PC-9 (cell line): ENCODE data around the gene ARHGEF12. TPM values are rescaled to one million over a fixed set of nuclear protein-coding genes. Genes with fewer than 3 reads are reported as not detected.
A peak's percentile ranks its signal among the peaks of the same experiment; 100 is the strongest.

Experiments used
- BruUV-seq: library from RNA; stranded (reverse); fragments of 400-500 nt; replicated peaks from 2 replicates; lab custom pipeline; 2021; lab: Mats Ljungman, UMichigan
- CTCF ChIA-PET: fragments of 300-600 bp; sonication (Branson Sonifier 250); formaldehyde crosslinking; loops from one replicate; lab custom pipeline; 2022; ENCODE audit warnings: antibody characterized with exemption; lab: Charles Lee
- POLR2A ChIA-PET: fragments of 300-600 bp; sonication (Branson Sonifier 250); formaldehyde crosslinking; loops from one replicate; lab custom pipeline; 2022; ENCODE audit warnings: antibody characterized with exemption; ENCODE audit not compliant: unreplicated experiment; lab: Charles Lee
- DNase-seq, 2 experiments: peaks; one replicate each; pipeline versions ENCODE4 v3.0.0 to v3.0.0-alpha.2; 2015 to 2022; ENCODE audit warnings: mixed read lengths in 1 of 2
- H2AFZ ChIP-seq: fragments of 200-600 bp; sonication (generic); 2 replicates; pipeline ENCODE4 v1.8.1; 2017; ENCODE audit warnings: antibody characterized with exemption
- H3F3A ChIP-seq: fragments of 200-600 bp; sonication (generic); 2 replicates; pipeline ENCODE4 v1.8.1; 2017; ENCODE audit warnings: antibody characterized with exemption, mild to moderate bottlenecking, low read depth; ENCODE audit not compliant: insufficient read depth
- H3K27ac ChIP-seq: fragments of 200-600 bp; sonication (generic); 2 replicates; pipeline ENCODE4 v1.6.1; 2016; ENCODE audit warnings: mixed run types
- H3K27me3 ChIP-seq: fragments of 200-600 bp; sonication (generic); 2 replicates; pipeline ENCODE4 v1.6.1; 2016; ENCODE audit warnings: low read depth, mixed run types; ENCODE audit not compliant: insufficient read depth
- H3K36me3 ChIP-seq: fragments of 200-600 bp; sonication (generic); 2 replicates; pipeline ENCODE4 v1.6.1; 2016; ENCODE audit warnings: low read depth, mixed run types
- H3K4me1 ChIP-seq: fragments of 200-600 bp; sonication (generic); replicated peaks from 2 replicates; pipeline ENCODE4 v1.6.1; 2016; ENCODE audit warnings: mixed run types; ENCODE audit not compliant: insufficient read depth
- H3K4me2 ChIP-seq: fragments of 200-600 bp; sonication (generic); 2 replicates; pipeline ENCODE4 v1.6.1; 2017; ENCODE audit warnings: mixed run types
- H3K4me3 ChIP-seq: fragments of 200-600 bp; sonication (generic); 2 replicates; pipeline ENCODE4 v1.6.1; 2016; ENCODE audit warnings: mixed run types
- H3K79me2 ChIP-seq: fragments of 200-600 bp; sonication (generic); 2 replicates; pipeline ENCODE4 v1.6.1; 2017; ENCODE audit warnings: low read depth, mixed run types
- H3K9me2 ChIP-seq: fragments of 200-600 bp; sonication (generic); 2 replicates; pipeline ENCODE4 v1.8.1; 2017; ENCODE audit warnings: mild to moderate bottlenecking; ENCODE audit not compliant: insufficient read depth
- H3K9me3 ChIP-seq: fragments of 200-600 bp; sonication (generic); 2 replicates; pipeline ENCODE4 v1.8.1; 2016; ENCODE audit warnings: low read depth; ENCODE audit not compliant: insufficient read depth
- H4K20me1 ChIP-seq: fragments of 200-600 bp; sonication (generic); 2 replicates; pipeline ENCODE4 v1.8.1; 2017; ENCODE audit not compliant: insufficient read depth
- CTCF ChIP-seq: fragments of 200-600 bp; sonication (generic); conservative IDR thresholded peaks from 2 replicates; pipeline ENCODE4 v1.6.1; 2017; ENCODE audit warnings: mixed run types, antibody characterized with exemption, mild to moderate bottlenecking, moderate library complexity
- EZH2 ChIP-seq: fragments of 200-600 bp; sonication (generic); IDR thresholded peaks from 2 replicates; pipeline ENCODE4 v1.8.0; 2017; ENCODE audit warnings: antibody characterized with exemption, low read depth
- intact Hi-C: fragments of 100-400 bp; cut with micrococcal nuclease; formaldehyde crosslinking; loops from one replicate; pipeline ENCODE4 v1.10.0; 2022; ENCODE audit not compliant: unreplicated experiment
- total RNA-seq: library from RNA; stranded (reverse); gene quantifications from 2 replicates; pipeline ENCODE4 v1.2.3, GENCODE V29; 2021

The ARHGEF12 gene
- total RNA-seq, 1 experiment from 2014 or later = 76.5 TPM

GRCh38 chr11:120344302-120345004 is 8.2 kb downstream of the ARHGEF12 start:
- Histone ChIP-seq H3K27me3 (no peaks in the 10 kb centered on the region), H3K79me2 (peaks cover 100% of the 10 kb centered on the region), H3K4me3 (no peak overlapping the region), H3K4me1 (peaks cover 61% of the 10 kb centered on the region), H3K27ac (peak overlapping the region; percentile 41; the same call in 1 of the 2 replicates), H3K9me3 (0 out of 2 replicates have a peak, but pooled peaks cover 7% of the 10 kb centered on the region), H2AFZ (no peak overlapping the region), H3K4me2 (peak overlapping the region; percentile 47), H3K9me2 (no peaks in the 10 kb centered on the region), H3F3A (peaks cover 30% of the 10 kb centered on the region), H3K36me3 (no peaks in the 10 kb centered on the region), H4K20me1 (peaks cover 23% of the 10 kb centered on the region)
- intact Hi-C loops = no loop called here
- peak; percentile 34 to 91 for DNase-seq
- ChIA-PET CTCF (no interaction called here), POLR2A (no interaction called here)
- TF ChIP-seq CTCF (no peak), EZH2 (no peak)
- BruUV-seq = no TSS peak

DNA sequence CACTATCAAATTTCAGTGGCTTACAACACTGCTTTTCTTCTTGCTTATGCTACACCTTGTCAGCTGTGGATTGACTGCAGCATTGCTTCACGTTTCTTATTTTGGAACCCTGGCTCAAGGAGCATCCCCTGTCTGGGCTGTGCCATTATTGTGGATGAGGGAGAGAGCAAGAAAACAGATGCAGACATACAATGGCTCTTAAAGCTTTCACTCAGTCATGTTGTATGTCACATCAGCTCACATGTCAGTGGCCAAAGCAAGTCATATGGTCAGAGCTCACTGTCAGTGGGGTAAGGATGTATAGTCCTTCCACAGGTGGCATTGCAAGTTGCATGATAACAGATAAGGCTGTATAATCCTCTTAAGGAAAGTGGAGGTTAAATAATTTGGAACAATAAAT is 10.0 kb downstream of the ARHGEF12 start:
- H3K4me2 ChIP-seq = no peak overlapping the region
- no peaks in the 10 kb centered on the region for H3K27me3 ChIP-seq
- peaks cover 20% of the 10 kb centered on the region for H3F3A ChIP-seq
- no TSS peak for BruUV-seq
- H3K36me3 ChIP-seq = peaks cover 4% of the 10 kb centered on the region; the same call in 1 of the 2 replicates
- no peak for DNase-seq
- CTCF ChIA-PET = no interaction called here
- 0 out of 2 replicates have a peak, but pooled peaks cover 7% of the 10 kb centered on the region for H3K9me3 ChIP-seq
- H3K79me2 ChIP-seq = peaks cover 99% of the 10 kb centered on the region
- POLR2A ChIA-PET = no interaction called here
- TF ChIP-seq EZH2 (no peak), CTCF (no peak)
- H3K4me3 ChIP-seq = no peak overlapping the region
- no peak overlapping the region for H2AFZ ChIP-seq
- no peaks in the 10 kb centered on the region for H3K9me2 ChIP-seq
- intact Hi-C loops = no loop called here
- H3K4me1 ChIP-seq = peaks cover 44% of the 10 kb centered on the region
- no peak overlapping the region for H3K27ac ChIP-seq
- peaks cover 29% of the 10 kb centered on the region for H4K20me1 ChIP-seq

- Histone ChIP-seq H3K9me3 (no peaks in the 10 kb centered on the region), H3K27ac (no peak overlapping the region), H3K27me3 (no peaks in the 10 kb centered on the region), H2AFZ (no peak overlapping the region), H3K36me3 (peaks cover 4% of the 10 kb centered on the region; the same call in 1 of the 2 replicates), H3K4me1 (peaks cover 19% of the 10 kb centered on the region; the same call in 1 of the 2 replicates), H3K4me3 (no peak overlapping the region), H3K4me2 (no peak overlapping the region), H4K20me1 (peaks cover 39% of the 10 kb centered on the region), H3K9me2 (no peaks in the 10 kb centered on the region), H3K79me2 (peaks cover 97% of the 10 kb centered on the region), H3F3A (0 out of 2 replicates have a peak, but pooled peaks cover 8% of the 10 kb centered on the region)
- POLR2A ChIA-PET = no interaction called here
- intact Hi-C loops = no loop called here
- no peak for TF ChIP-seq EZH2
- TF ChIP-seq CTCF = no peak
- CTCF ChIA-PET = no interaction called here
- no TSS peak for BruUV-seq
- no peak for DNase-seq
Observed at GRCh38 chr11:120350637-120351036, 14.4 kb downstream of the ARHGEF12 start.
